OCI-LY1 (cell line): ENCODE data around the gene RBPMS2.
"Not testable (repeated sequence)": the region's sequence is repeated elsewhere in the genome, so short reads cannot be mapped to it uniquely, and the experiment has no call there.

Experiments used
- H2AFZ ChIP-seq: fragments of 200-600 bp; sonication (generic), shearing (Covaris generic); 2 replicates; pipeline ENCODE4 v1.6.0; 2014; ENCODE audit warnings: antibody characterized with exemption, mild to moderate bottlenecking, low read length
- H3F3A ChIP-seq: fragments of 200-600 bp; sonication (generic), shearing (Covaris generic); 2 replicates; pipeline ENCODE4 v1.6.0; 2014; ENCODE audit warnings: mild to moderate bottlenecking, antibody characterized with exemption, low read length, moderate library complexity; ENCODE audit not compliant: insufficient read depth
- H3K27ac ChIP-seq: fragments of 200-600 bp; sonication (generic); 2 replicates; pipeline ENCODE4 v1.5.1; 2014; ENCODE audit warnings: low read length, mixed run types, mild to moderate bottlenecking, low read depth; ENCODE audit not compliant: poor library complexity, severe bottlenecking
- H3K27me3 ChIP-seq: fragments of 200-600 bp; sonication (generic); 2 replicates; pipeline ENCODE4 v1.6.0; 2014; ENCODE audit warnings: antibody characterized with exemption, mild to moderate bottlenecking, low read length, moderate library complexity; ENCODE audit not compliant: insufficient read depth
- H3K36me3 ChIP-seq: fragments of 200-600 bp; sonication (generic); 2 replicates; pipeline ENCODE4 v1.6.1; 2014; ENCODE audit warnings: mild to moderate bottlenecking, antibody characterized with exemption, low read length, moderate library complexity, mixed read lengths; ENCODE audit not compliant: insufficient read depth
- H3K4me1 ChIP-seq: fragments of 200-600 bp; sonication (generic); 2 replicates; pipeline ENCODE4 v1.5.1; 2014; ENCODE audit warnings: mild to moderate bottlenecking, low read length, moderate library complexity; ENCODE audit not compliant: insufficient read depth, severe bottlenecking
- H3K4me2 ChIP-seq: fragments of 200-600 bp; sonication (generic), shearing (Covaris generic); 2 replicates; pipeline ENCODE4 v1.6.1; 2014; ENCODE audit warnings: low read length
- H3K4me3 ChIP-seq: fragments of 200-600 bp; sonication (generic); 2 replicates; pipeline ENCODE4 v1.5.1; 2014; ENCODE audit warnings: low read length, low read depth, mild to moderate bottlenecking, mixed read lengths; ENCODE audit not compliant: poor library complexity, severe bottlenecking
- H3K79me2 ChIP-seq: fragments of 200-600 bp; shearing (Covaris generic); 2 replicates; pipeline ENCODE4 v1.6.1; 2016; ENCODE audit warnings: mixed run types, low read length, mixed read lengths; ENCODE audit not compliant: insufficient read depth
- H3K9ac ChIP-seq: fragments of 200-600 bp; sonication (generic), shearing (Covaris generic); 2 replicates; pipeline ENCODE4 v1.6.1; 2014; ENCODE audit warnings: mild to moderate bottlenecking, low read length, mixed read lengths
- H3K9me2 ChIP-seq: fragments of 200-600 bp; sonication (generic), shearing (Covaris generic); 2 replicates; pipeline ENCODE4 v1.6.1; 2014; ENCODE audit warnings: low read depth, mild to moderate bottlenecking, low read length, mixed read lengths
- H3K9me3 ChIP-seq: fragments of 200-600 bp; shearing (Covaris generic); 2 replicates; pipeline ENCODE4 v1.6.1; 2014; ENCODE audit warnings: low read length, mixed read lengths
- H4K20me1 ChIP-seq: fragments of 200-600 bp; sonication (generic), shearing (Covaris generic); 2 replicates; pipeline ENCODE4 v1.6.0; 2016; ENCODE audit warnings: mild to moderate bottlenecking, low read length; ENCODE audit not compliant: insufficient read depth
- EZH2 ChIP-seq: fragments of 200-600 bp; sonication (generic), shearing (Covaris generic); IDR thresholded peaks from 2 replicates; pipeline ENCODE4 v1.8.0; 2017; ENCODE audit warnings: borderline replicate concordance, mixed run types, mild to moderate bottlenecking, antibody characterized with exemption, low read length, moderate library complexity, mixed read lengths
- TF ChIP-seq, protein P1 (sequence below): fragments of 200-600 bp; sonication (generic), shearing (Covaris generic); IDR thresholded peaks from 2 replicates; pipeline ENCODE4 v1.5.1; 2017; ENCODE audit warnings: mild to moderate bottlenecking, antibody characterized with exemption, low read length, moderate library complexity, mixed read lengths

RBPMS2 gene

DNA sequence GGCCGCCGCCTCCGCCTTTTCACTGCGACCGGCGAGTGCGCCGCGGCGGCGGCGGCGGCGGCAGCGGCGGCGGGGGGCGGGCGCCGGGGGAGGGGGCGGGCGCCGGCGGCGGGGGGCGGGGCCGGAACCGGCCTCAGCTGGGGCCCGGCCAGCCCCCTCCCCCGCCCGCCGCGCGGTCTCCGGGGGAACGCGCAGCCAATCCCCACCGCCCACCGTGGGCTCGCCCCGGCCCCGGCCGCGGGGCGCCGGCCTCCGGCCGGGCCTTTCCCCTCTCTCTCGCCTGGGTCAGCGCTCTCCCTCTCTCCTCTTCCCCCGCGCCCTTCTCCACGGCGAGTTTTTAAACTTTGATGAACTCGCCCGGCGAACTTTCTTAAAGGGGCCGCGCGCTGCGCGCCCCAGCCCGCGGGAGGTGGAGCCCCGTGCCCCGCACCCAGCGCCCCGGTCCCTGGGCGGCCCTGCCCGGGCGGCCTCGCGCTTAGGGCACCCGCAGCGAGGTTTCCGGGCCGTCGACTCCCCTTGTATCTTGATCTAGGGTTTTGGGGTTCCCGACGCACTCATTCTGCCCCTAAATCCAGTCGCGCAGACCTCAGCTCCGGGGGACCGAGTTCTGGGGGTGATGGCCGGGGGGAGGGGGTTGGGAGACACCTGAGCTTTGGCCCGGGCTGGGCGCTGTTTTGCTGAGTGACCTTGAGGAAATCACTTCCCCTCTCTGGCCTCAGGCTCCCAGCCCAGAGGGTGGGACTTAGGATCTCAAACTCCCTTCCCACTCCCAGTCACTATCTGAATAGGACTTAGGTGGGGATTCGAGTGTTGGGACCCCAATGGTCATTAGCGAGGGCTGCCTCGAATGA, at the start of gene RBPMS2:
TSS of gene RBPMS2 (minus strand) at position 39 of the 851 bp plus-strand sequence. CDS start 270 bp downstream, outside the sequence.
- peaks cover 19% of the 10 kb centered on the region; the same call in 1 of the 2 replicates for H3K27me3 ChIP-seq
- H3K79me2 ChIP-seq: no peaks in the 10 kb centered on the region

DNA sequence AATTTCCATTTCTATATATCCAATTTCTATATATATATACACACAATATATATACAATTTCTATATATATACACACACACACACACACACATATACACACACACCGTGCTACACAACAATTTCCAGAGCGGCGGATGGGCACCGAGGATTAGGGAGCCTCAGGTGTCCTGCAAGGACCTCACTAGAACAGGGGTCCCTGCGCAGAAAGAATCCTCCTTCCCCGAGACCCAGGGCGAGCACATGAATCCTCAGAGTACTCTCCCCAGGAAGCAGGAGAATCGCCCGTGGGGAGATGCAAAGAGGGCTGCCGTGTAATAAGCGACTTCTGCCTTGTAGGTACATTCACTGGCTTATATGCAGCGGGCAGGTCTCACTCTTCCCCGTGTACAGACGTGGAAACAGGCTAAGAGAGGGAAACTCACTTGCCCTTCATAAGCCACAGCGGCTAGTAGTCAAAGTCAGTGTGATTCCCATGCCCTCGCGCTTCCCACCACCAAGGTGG, 49.6 kb upstream of the RBPMS2 start:
- Histone ChIP-seq H3K4me1 (peaks cover 30% of the 10 kb centered on the region), H3K9me2 (no peaks in the 10 kb centered on the region), H3K27me3 (no peaks in the 10 kb centered on the region), H3K4me2 (peak overlapping the region; percentile 84), H4K20me1 (no peaks in the 10 kb centered on the region), H3K27ac (peak overlapping the region; percentile 85), H3K36me3 (peaks cover 34% of the 10 kb centered on the region), H3K4me3 (peak overlapping the region; percentile 100), H3F3A (no peaks in the 10 kb centered on the region), H3K9ac (peak overlapping the region; percentile 99), H2AFZ (no peak overlapping the region), H3K9me3 (no peaks in the 10 kb centered on the region), H3K79me2 (0 out of 2 replicates have a peak, but pooled peaks cover 4% of the 10 kb centered on the region)
- TF ChIP-seq, protein P1, sequence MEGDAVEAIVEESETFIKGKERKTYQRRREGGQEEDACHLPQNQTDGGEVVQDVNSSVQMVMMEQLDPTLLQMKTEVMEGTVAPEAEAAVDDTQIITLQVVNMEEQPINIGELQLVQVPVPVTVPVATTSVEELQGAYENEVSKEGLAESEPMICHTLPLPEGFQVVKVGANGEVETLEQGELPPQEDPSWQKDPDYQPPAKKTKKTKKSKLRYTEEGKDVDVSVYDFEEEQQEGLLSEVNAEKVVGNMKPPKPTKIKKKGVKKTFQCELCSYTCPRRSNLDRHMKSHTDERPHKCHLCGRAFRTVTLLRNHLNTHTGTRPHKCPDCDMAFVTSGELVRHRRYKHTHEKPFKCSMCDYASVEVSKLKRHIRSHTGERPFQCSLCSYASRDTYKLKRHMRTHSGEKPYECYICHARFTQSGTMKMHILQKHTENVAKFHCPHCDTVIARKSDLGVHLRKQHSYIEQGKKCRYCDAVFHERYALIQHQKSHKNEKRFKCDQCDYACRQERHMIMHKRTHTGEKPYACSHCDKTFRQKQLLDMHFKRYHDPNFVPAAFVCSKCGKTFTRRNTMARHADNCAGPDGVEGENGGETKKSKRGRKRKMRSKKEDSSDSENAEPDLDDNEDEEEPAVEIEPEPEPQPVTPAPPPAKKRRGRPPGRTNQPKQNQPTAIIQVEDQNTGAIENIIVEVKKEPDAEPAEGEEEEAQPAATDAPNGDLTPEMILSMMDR: no peak
- no peak for TF ChIP-seq EZH2

More for the DNA sequence above, at the start of gene RBPMS2:
- H3K4me3 ChIP-seq: peak within 1 kb of the TSS; percentile 56
- no peaks in the 10 kb centered on the region for H3K36me3 ChIP-seq
- H4K20me1 ChIP-seq: no peaks in the 10 kb centered on the region
- no peaks in the 10 kb centered on the region for H3K9me3 ChIP-seq
- H2AFZ ChIP-seq: no peak within 1 kb of the TSS
- H3K4me2 ChIP-seq: peak within 1 kb of the TSS; percentile 60
- H3K9me2 ChIP-seq: no peaks in the 10 kb centered on the region
- H3K9ac ChIP-seq: no peak within 1 kb of the TSS
- no peaks in the 10 kb centered on the region for H3F3A ChIP-seq
- H3K4me1 ChIP-seq: no peaks in the 10 kb centered on the region
- TF ChIP-seq, protein P1: no peak
- TF ChIP-seq EZH2: no peak
- no peak within 1 kb of the TSS for H3K27ac ChIP-seq

DNA sequence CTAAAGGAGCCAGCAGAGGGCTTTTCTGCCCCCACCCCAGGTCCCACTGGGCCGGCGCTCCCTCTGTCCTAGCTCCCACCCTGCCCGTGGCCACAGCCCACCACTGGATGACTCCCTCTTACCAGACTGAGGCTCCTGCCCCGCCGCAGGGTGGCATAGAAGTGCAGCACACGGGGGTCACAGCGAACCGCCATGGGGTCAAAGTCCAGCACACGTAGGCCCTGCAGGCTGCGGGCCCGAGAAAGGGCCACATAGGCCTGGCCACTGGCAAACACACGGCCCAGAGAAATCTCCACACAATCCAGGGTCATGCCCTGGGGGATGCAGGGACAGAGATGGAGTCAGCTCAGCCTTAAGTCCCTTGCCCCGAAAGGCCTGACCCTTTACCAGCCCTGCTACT, 41.1 kb upstream of the RBPMS2 start:
- Histone ChIP-seq H3K27ac (no peak overlapping the region), H3F3A (no peaks in the 10 kb centered on the region), H3K79me2 (no peaks in the 10 kb centered on the region), H3K4me3 (no peak overlapping the region), H3K9me2 (no peaks in the 10 kb centered on the region), H3K9ac (no peak overlapping the region), H3K36me3 (peaks cover 50% of the 10 kb centered on the region), H3K9me3 (no peaks in the 10 kb centered on the region), H3K4me1 (no peaks in the 10 kb centered on the region), H3K27me3 (no peaks in the 10 kb centered on the region), H4K20me1 (no peaks in the 10 kb centered on the region), H2AFZ (no peak overlapping the region), H3K4me2 (no peak overlapping the region)
- TF ChIP-seq EZH2: no peak

DNA sequence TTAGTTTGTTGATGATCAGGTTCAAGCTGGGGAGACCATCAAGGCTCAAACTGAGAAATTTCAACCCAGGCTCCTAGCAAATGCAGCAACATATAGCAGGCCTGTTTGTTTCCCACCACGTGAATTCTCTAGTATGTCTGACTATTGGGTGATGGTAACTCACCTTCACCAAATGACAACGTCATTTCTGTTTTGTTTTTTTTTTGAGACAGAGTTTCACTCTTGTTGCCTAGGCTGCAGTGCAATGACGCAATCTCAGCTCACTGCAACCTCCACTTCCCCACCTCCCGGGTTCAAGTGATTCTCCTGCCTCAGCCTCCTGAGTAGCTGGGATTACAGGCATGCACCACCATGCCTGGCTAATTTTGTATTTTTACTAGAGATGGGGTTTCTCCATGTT, 39.6 kb upstream of the RBPMS2 start:
- H3K4me1 ChIP-seq, H3K27ac ChIP-seq, H3K9ac ChIP-seq, H3F3A ChIP-seq, H3K4me3 ChIP-seq, H3K9me3 ChIP-seq, H3K4me2 ChIP-seq, H3K79me2 ChIP-seq, H3K27me3 ChIP-seq, H3K9me2 ChIP-seq, H2AFZ ChIP-seq, H4K20me1 ChIP-seq: not testable (repeated sequence)
- H3K36me3 ChIP-seq: peaks cover 36% of the 10 kb centered on the region

DNA sequence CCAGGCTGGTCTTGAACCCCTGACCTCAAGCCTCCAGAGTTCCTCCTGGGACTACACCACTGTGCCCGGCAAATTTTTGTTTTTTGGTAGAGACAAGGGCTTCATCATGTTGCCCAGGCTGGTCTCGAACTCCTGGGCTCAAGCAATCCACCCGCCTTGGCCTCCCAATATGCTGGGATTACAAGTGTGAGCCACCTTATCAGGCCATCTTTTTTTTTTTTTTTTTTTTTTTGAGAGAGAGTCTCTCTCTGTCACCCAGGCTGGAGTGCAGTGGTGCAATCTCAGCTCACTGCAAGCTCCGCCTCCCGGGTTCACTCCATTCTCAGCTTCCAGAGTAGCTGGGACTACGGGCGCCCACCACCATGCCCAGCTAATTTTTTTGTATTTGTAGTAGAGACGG, 38.9 kb upstream of the RBPMS2 start:
- H3F3A ChIP-seq, H3K27ac ChIP-seq, H3K4me1 ChIP-seq, H3K79me2 ChIP-seq, H3K9me3 ChIP-seq, H2AFZ ChIP-seq, H3K4me3 ChIP-seq, H3K9ac ChIP-seq, H3K4me2 ChIP-seq, H3K27me3 ChIP-seq, H4K20me1 ChIP-seq, H3K9me2 ChIP-seq: not testable (repeated sequence)
- H3K36me3 ChIP-seq: peaks cover 29% of the 10 kb centered on the region
